C4-2B (cell line): ENCODE measurements around the gene TFPT.

Source experiments
- H3K27ac ChIP-seq: fragments of 450-650 bp; 2 replicates; pipeline ENCODE4 v1.5.1; 2017
- CTCF ChIP-seq: fragments of 450-650 bp; conservative IDR thresholded peaks from 2 replicates; pipeline ENCODE4 v1.5.1; 2017; ENCODE audit warnings: mild to moderate bottlenecking
- ZFX ChIP-seq: fragments of 450-650 bp; IDR thresholded peaks from 2 replicates; pipeline ENCODE4 v1.6.1; 2017

Gene TFPT

DNA sequence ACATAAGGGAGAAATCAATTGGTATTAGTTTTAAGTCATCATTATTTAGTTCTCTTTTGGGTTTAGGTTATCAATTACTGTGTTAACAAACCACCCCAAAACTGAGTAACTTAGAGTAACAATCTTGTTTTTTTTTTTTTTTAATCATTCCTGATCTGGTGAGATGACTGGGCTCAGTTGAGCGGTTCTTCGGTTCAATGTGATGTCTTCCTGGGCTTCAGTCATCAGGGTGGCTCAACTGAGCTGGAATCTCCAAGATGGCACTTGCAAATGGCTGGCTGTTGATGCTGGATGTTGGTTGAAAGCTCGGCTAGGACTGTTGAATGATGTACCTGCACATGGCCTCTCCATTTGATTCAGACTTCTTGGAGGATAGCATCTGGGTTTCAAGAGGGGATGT, 31.0 kb downstream of the TFPT start:
- no peak overlapping the region for H3K27ac ChIP-seq
- TF ChIP-seq CTCF (no peak), ZFX (no peak)

DNA sequence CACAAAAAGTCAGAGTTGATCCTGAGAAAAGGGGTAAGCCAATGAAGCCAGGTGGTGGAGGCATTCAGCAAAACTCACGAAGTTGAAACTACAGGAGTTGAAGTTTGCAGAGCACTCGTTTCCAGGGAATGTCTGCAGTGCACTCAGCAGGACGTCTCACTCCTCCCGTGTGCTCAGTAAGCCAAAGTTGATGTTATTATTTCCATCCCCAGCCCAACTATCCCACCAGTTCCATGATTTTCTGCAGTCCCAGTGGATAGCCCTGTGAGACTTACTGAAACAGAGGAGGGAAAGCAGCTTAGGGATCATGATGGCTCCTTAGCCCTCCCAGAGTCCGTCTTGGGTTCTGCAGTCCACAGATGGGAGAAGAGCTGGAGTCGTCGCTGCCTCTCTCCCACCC, 34.4 kb downstream of the TFPT start, which contains the start of gene TARM1:
Gene TARM1 (minus strand): TSS at position 334 of the 400 bp plus-strand sequence. CDS start 25 bp downstream, at position 309.
- no peak for TF ChIP-seq ZFX
- no peak for TF ChIP-seq CTCF
- no peak within 1 kb of the TSS for H3K27ac ChIP-seq

- no peak overlapping the region for H3K27ac ChIP-seq
- no peak for TF ChIP-seq CTCF
These were observed 38.1 kb downstream of the TFPT start for GRCh38 chr19:54077334-54077733.

GRCh38 chr19:54074851-54075250, 40.6 kb downstream of the TFPT start:
- TF ChIP-seq ZFX (no peak), CTCF (no peak)
- H3K27ac ChIP-seq, result no peak overlapping the region

DNA sequence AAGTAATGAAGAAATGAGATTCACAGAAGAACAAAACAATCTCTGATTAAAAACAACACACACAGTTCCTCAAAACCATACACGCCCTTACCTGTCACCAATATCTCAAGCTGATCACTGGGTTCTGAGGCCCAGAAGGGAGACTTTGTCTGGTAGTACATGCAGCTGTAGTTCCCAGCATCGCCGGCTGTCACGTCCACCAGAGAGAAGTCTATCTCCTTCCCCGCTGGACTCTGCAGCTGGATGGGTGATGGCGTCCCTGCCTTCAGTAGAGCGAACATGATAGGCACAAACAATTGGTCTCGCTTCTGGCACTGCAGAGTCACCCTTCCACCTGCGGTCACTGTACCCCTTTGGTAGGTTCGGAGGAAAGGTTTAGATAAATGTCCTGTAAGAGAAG, 41.6 kb downstream of the TFPT start:
- TF ChIP-seq CTCF (no peak), ZFX (no peak)
- no peak overlapping the region for H3K27ac ChIP-seq

GRCh38 chr19:54069470-54069869, 46.0 kb downstream of the TFPT start:
- H3K27ac ChIP-seq, result no peak overlapping the region
- no peak for TF ChIP-seq CTCF
- TF ChIP-seq ZFX, result no peak

GRCh38 chr19:54063350-54064116, 51.9 kb downstream of the TFPT start, which contains the start of gene VSTM1:
Gene VSTM1 (minus strand): TSS chr19:54063897. CDS start chr19:54063777, 120 bp downstream.
- no peak within 1 kb of the TSS for H3K27ac ChIP-seq
- TF ChIP-seq ZFX (no peak), CTCF (no peak)
